IMR-90 (cell line): Measurements from ENCODE around the gene TTC39A. TPM values are rescaled to one million over a fixed set of nuclear protein-coding genes. Genes with fewer than 3 reads are reported as not detected.

Experiments used
- ATAC-seq: fragments of 200-7000 bp; cut with Tn5 transposase; 2 replicates; pipeline ENCODE4 v1.9.1; 2020; ENCODE audit warnings: low read depth, mild to moderate bottlenecking, moderate library complexity
- BruUV-seq: library from RNA; stranded (reverse); fragments of 400-500 nt; replicated peaks from 2 replicates; lab custom pipeline; 2021; lab: Mats Ljungman, UMichigan
- CTCF ChIA-PET: fragments of 300-600 bp; formaldehyde crosslinking; extraction: SDS; loops from one replicate; lab custom pipeline; 2021; ENCODE audit warnings: antibody characterized with exemption; lab: Yijun Ruan, JAX
- POLR2A ChIA-PET: fragments of 300-600 bp; sonication (Branson Sonifier 250); formaldehyde crosslinking; loops from one replicate; lab custom pipeline; 2022; ENCODE audit warnings: antibody characterized with exemption; ENCODE audit not compliant: unreplicated experiment; lab: Charles Lee
- DNase-seq: peaks from one replicate; pipeline ENCODE4 v3.0.0; 2013
- H2AFZ ChIP-seq: replicated peaks from 2 replicates; pipeline ENCODE3; 2013; ENCODE audit warnings: low read length, mild to moderate bottlenecking; ENCODE audit not compliant: poor library complexity
- H2AK5ac ChIP-seq: 2 replicates; pipeline ENCODE4 v1.6.1; 2013; ENCODE audit warnings: low read depth, low read length, inconsistent platforms
- H2AK9ac ChIP-seq: replicated peaks from 2 replicates; pipeline ENCODE3; 2013; ENCODE audit warnings: mild to moderate bottlenecking, low read depth, low read length, moderate library complexity; ENCODE audit not compliant: poor library complexity
- H2BK120ac ChIP-seq: 2 replicates; pipeline ENCODE4 v1.6.1; 2013; ENCODE audit warnings: low read depth, low read length, inconsistent platforms
- H2BK15ac ChIP-seq: 3 replicates; pipeline ENCODE4 v1.6.1; 2013; ENCODE audit warnings: low read depth, low read length, inconsistent platforms
- H2BK20ac ChIP-seq: 2 replicates; pipeline ENCODE4 v1.6.1; 2013; ENCODE audit warnings: low read depth, mild to moderate bottlenecking, inconsistent platforms, low read length, moderate library complexity
- H2BK5ac ChIP-seq: 2 replicates; pipeline ENCODE4 v1.6.1; 2013; ENCODE audit warnings: mild to moderate bottlenecking, low read depth, low read length, inconsistent platforms; ENCODE audit not compliant: poor library complexity, severe bottlenecking
- H3K14ac ChIP-seq: replicated peaks from 2 replicates; pipeline ENCODE4 v1.6.1; 2013; ENCODE audit warnings: low read depth, low read length, inconsistent platforms
- H3K18ac ChIP-seq: 2 replicates; pipeline ENCODE4 v1.6.1; 2013; ENCODE audit warnings: low read depth, low read length, control low read depth
- H3K23ac ChIP-seq: 2 replicates; pipeline ENCODE4 v1.6.1; 2013; ENCODE audit warnings: low read depth, low read length, inconsistent platforms
- H3K27ac ChIP-seq: 2 replicates; pipeline ENCODE4 v1.5.1; 2013; ENCODE audit warnings: mild to moderate bottlenecking, control low read depth, low read length; ENCODE audit not compliant: insufficient read depth
- H3K27me3 ChIP-seq: 2 replicates; pipeline ENCODE4 v1.6.1; 2013; ENCODE audit warnings: low read length; ENCODE audit not compliant: control insufficient read depth, insufficient read depth
- H3K36me3 ChIP-seq: 2 replicates; pipeline ENCODE4 v1.6.1; 2013; ENCODE audit warnings: low read length, mixed read lengths; ENCODE audit not compliant: control insufficient read depth, insufficient read depth
- H3K4ac ChIP-seq: 2 replicates; pipeline ENCODE4 v1.6.1; 2013; ENCODE audit warnings: low read depth, low read length, inconsistent platforms
- H3K4me1 ChIP-seq: 2 replicates; pipeline ENCODE4 v1.6.1; 2013; ENCODE audit warnings: low read length, mixed read lengths; ENCODE audit not compliant: control insufficient read depth, insufficient read depth
- H3K4me2 ChIP-seq: 2 replicates; pipeline ENCODE4 v1.6.1; 2013; ENCODE audit warnings: low read depth, mild to moderate bottlenecking, control low read depth, low read length, moderate library complexity
- H3K4me3 ChIP-seq: 2 replicates; pipeline ENCODE4 v1.5.1; 2013; ENCODE audit warnings: low read depth, mild to moderate bottlenecking, control low read depth, low read length, moderate library complexity; ENCODE audit not compliant: insufficient read depth
- H3K56ac ChIP-seq: 2 replicates; pipeline ENCODE4 v1.6.1; 2013; ENCODE audit warnings: low read length, inconsistent platforms; ENCODE audit not compliant: insufficient read depth; ENCODE audit errors: extremely low read depth
- H3K79me1 ChIP-seq, 2 experiments: 2 replicates each; pipeline ENCODE4 v1.6.1; 2013; ENCODE audit warnings: low read length in 2 of 2, inconsistent platforms in 1 of 2, low read depth in 1 of 2
- H3K9ac ChIP-seq: 2 replicates; pipeline ENCODE4 v1.6.1; 2013; ENCODE audit warnings: low read depth, low read length, control low read depth
- H3K9me1 ChIP-seq: 2 replicates; pipeline ENCODE4 v1.6.1; 2013; ENCODE audit warnings: low read length, inconsistent platforms; ENCODE audit not compliant: insufficient read depth
- H3K9me3 ChIP-seq: 2 replicates; pipeline ENCODE4 v1.6.1; 2013; ENCODE audit warnings: low read length; ENCODE audit not compliant: control insufficient read depth, insufficient read depth
- H4K20me1 ChIP-seq: 2 replicates; pipeline ENCODE4 v1.6.1; 2013; ENCODE audit warnings: low read length, inconsistent platforms; ENCODE audit not compliant: insufficient read depth
- H4K5ac ChIP-seq: 2 replicates; pipeline ENCODE4 v1.6.1; 2013; ENCODE audit warnings: mild to moderate bottlenecking, low read depth, low read length, control low read depth
- H4K8ac ChIP-seq, 2 experiments: 2 replicates each; pipeline ENCODE4 v1.6.1; 2013; ENCODE audit warnings: low read depth in 2 of 2, low read length in 2 of 2, control low read depth in 1 of 2, inconsistent platforms in 1 of 2
- H4K91ac ChIP-seq: 2 replicates; pipeline ENCODE4 v1.6.1; 2013; ENCODE audit warnings: low read depth, low read length, inconsistent platforms; ENCODE audit not compliant: insufficient read depth
- CEBPB ChIP-seq: IDR thresholded peaks from 2 replicates; pipeline ENCODE4 v1.6.1; 2012; ENCODE audit warnings: low read depth, low read length, improper control_type of control experiment
- WGBS, 2 experiments: methylation state at CpG; one replicate each; pipeline versions ENCODE4 v1.1.5 to v1.1.7; 2013; ENCODE audit warnings: missing lambda C conversion rate in 2 of 2; ENCODE audit not compliant: insufficient read length in 1 of 2; ENCODE audit errors: extremely low coverage in 2 of 2; 5-methylcytosine and 5-hydroxymethylcytosine counted together
- dilution Hi-C: fragments of 300-500 bp; cut with HindIII; formaldehyde crosslinking; loops from one replicate; pipeline ENCODE4 v1.14.3; 2018; ENCODE audit warnings: low sequenced_read_pairs; ENCODE audit not compliant: unreplicated experiment
- in situ Hi-C: fragments of 300-500 bp; cut with MboI; formaldehyde crosslinking; loops from 3 replicates; pipeline ENCODE4 v1.14.3; 2019; ENCODE audit warnings: low sequenced_read_pairs, inconsistent platforms, mixed read lengths
- intact Hi-C: fragments of 100-400 bp; cut with micrococcal nuclease; formaldehyde crosslinking; loops from 2 replicates; pipeline ENCODE4 v1.10.0; 2022
- polyA plus RNA-seq, 3 experiments: library from polyadenylated mRNA; depleted of rRNA; stranded (reverse); fragments of >200 nt; gene quantifications; 2 replicates each; pipeline ENCODE4 v1.2.3, GENCODE V29; 2012; ENCODE audit warnings: low replicate concordance in 1 of 3
- total RNA-seq: library from RNA; depleted of rRNA; stranded (reverse); fragments of >200 nt; gene quantifications from 2 replicates; pipeline ENCODE4 v1.2.3, GENCODE V29; 2012

The TTC39A gene
- total and polyA plus RNA-seq, 2 of the 4 experiments (the other 2 are of a cell fraction) = 0.62 to 0.72 TPM

- H3K4ac ChIP-seq = no peak overlapping the region
- dilution Hi-C loops = no loop called here
- H3K9me1 ChIP-seq = peaks cover 6% of the 10 kb centered on the region
- ChIA-PET POLR2A (no interaction called here), CTCF (no interaction called here)
- peaks cover 0 to 62% of the 10 kb centered on the region in 2 experiments; a peak in 3 of 4 replicates for H3K79me1 ChIP-seq
- H4K8ac ChIP-seq = no peak overlapping the region
- no CpG with 5 or more reads among the region's 1 CpG for WGBS, 2 experiments
- no peak overlapping the region for H3K9ac ChIP-seq
- peaks cover 86% of the 10 kb centered on the region for H4K20me1 ChIP-seq
- no peak overlapping the region for H2BK5ac ChIP-seq
- no peak for ATAC-seq
- H3K36me3 ChIP-seq = no peaks in the 10 kb centered on the region
- no peak overlapping the region for H4K91ac ChIP-seq
- H3K56ac ChIP-seq = no peak overlapping the region
- no peak overlapping the region for H3K4me2 ChIP-seq
- no peak overlapping the region for H3K4me3 ChIP-seq
- no peak overlapping the region for H3K18ac ChIP-seq
- H2BK120ac ChIP-seq = no peak overlapping the region
- no peak overlapping the region for H2AFZ ChIP-seq
- no peak overlapping the region for H3K23ac ChIP-seq
- no TSS peak for BruUV-seq
- intact Hi-C loops = no loop called here
- no peak for DNase-seq
- no peak overlapping the region for H2BK15ac ChIP-seq
- in situ Hi-C loops = loop anchor here (5.0 kb wide), 1 partner anchor 49 kb away; no protein-coding TSS in a partner anchor
- H3K9me3 ChIP-seq = no peaks in the 10 kb centered on the region
- TF ChIP-seq CEBPB = no peak
- no peaks in the 10 kb centered on the region for H3K27me3 ChIP-seq
- no peak overlapping the region for H3K27ac ChIP-seq
- H4K5ac ChIP-seq = no peak overlapping the region
- no peak overlapping the region for H3K14ac ChIP-seq
- peaks cover 1% of the 10 kb centered on the region; the same call in 1 of the 2 replicates for H3K4me1 ChIP-seq
- no peak overlapping the region for H2BK20ac ChIP-seq
- no peak overlapping the region for H2AK9ac ChIP-seq
- no peak overlapping the region for H2AK5ac ChIP-seq
Measured at GRCh38 chr1:51241119-51241518, 89.2 kb downstream of the TTC39A start.
